ENCODE data around the gene THSD4.

THSD4 gene

GRCh38 chr15:71220828-71221227 lies 105.6 kb downstream of the THSD4 start:
- Histone ChIP-seq H3K4me3 (IDR thresholded peaks at IDR 0.05; ENCODE audit: insufficient read depth, low read depth, low read length) (no peak overlapping the region), H3K27ac (no peak overlapping the region), H3K4me2 (no peak overlapping the region), H3K79me2 (ENCODE audit: insufficient read depth, low read depth) (no peaks in the 10 kb centered on the region), H3K36me3 (ENCODE audit: insufficient read depth) (no peaks in the 10 kb centered on the region), H3K4me1 (ENCODE audit: low read depth, poor library complexity, severe bottlenecking) (no peaks in the 10 kb centered on the region), H2AFZ (ENCODE audit: low read depth) (no peak overlapping the region), H3K27me3 (ENCODE audit: insufficient read depth, low read depth) (no peaks in the 10 kb centered on the region), H4K20me1 (ENCODE audit: insufficient read depth) (no peaks in the 10 kb centered on the region), H3K9ac (no peak overlapping the region)
- TF ChIP-seq CTCF (conservative IDR thresholded peaks at IDR 0.05; ENCODE audit: low read depth, low read length) = no peak

GRCh38 chr15:71221417-71221816 lies 106.1 kb downstream of the THSD4 start:
- no peak overlapping the region for H3K4me2 ChIP-seq
- no peaks in the 10 kb centered on the region for H3K36me3 ChIP-seq (ENCODE audit: insufficient read depth)
- no peaks in the 10 kb centered on the region for H3K79me2 ChIP-seq (ENCODE audit: insufficient read depth, low read depth)
- H3K9ac ChIP-seq = no peak overlapping the region
- no peaks in the 10 kb centered on the region for H3K4me1 ChIP-seq (ENCODE audit: low read depth, poor library complexity, severe bottlenecking)
- no peak overlapping the region for H3K27ac ChIP-seq
- H4K20me1 ChIP-seq (ENCODE audit: insufficient read depth) = no peaks in the 10 kb centered on the region
- H3K27me3 ChIP-seq (ENCODE audit: insufficient read depth, low read depth) = no peaks in the 10 kb centered on the region
- no peak overlapping the region for H2AFZ ChIP-seq (ENCODE audit: low read depth)
- no peak overlapping the region for H3K4me3 ChIP-seq (IDR thresholded peaks at IDR 0.05; ENCODE audit: insufficient read depth, low read depth, low read length)
- no peak for TF ChIP-seq CTCF (conservative IDR thresholded peaks at IDR 0.05; ENCODE audit: low read depth, low read length)

- Histone ChIP-seq H3K36me3 (ENCODE audit: insufficient read depth) (no peaks in the 10 kb centered on the region), H3K79me2 (ENCODE audit: insufficient read depth, low read depth) (no peaks in the 10 kb centered on the region), H3K27me3 (ENCODE audit: insufficient read depth, low read depth) (no peaks in the 10 kb centered on the region), H3K4me2 (no peak overlapping the region), H4K20me1 (ENCODE audit: insufficient read depth) (no peaks in the 10 kb centered on the region), H3K27ac (no peak overlapping the region), H3K4me1 (ENCODE audit: low read depth, poor library complexity, severe bottlenecking) (no peaks in the 10 kb centered on the region), H2AFZ (ENCODE audit: low read depth) (no peak overlapping the region), H3K9ac (no peak overlapping the region), H3K4me3 (IDR thresholded peaks at IDR 0.05; ENCODE audit: insufficient read depth, low read depth, low read length) (no peak overlapping the region)
- no peak for TF ChIP-seq CTCF (conservative IDR thresholded peaks at IDR 0.05; ENCODE audit: low read depth, low read length)
Observed at GRCh38 chr15:71223516-71223915, 108.2 kb downstream of the THSD4 start.

- Histone ChIP-seq H3K4me1 (ENCODE audit: low read depth, poor library complexity, severe bottlenecking) (no peaks in the 10 kb centered on the region), H3K9ac (no peak overlapping the region), H3K4me2 (no peak overlapping the region), H4K20me1 (ENCODE audit: insufficient read depth) (no peaks in the 10 kb centered on the region), H3K36me3 (ENCODE audit: insufficient read depth) (no peaks in the 10 kb centered on the region), H3K27me3 (ENCODE audit: insufficient read depth, low read depth) (no peaks in the 10 kb centered on the region), H3K4me3 (IDR thresholded peaks at IDR 0.05; ENCODE audit: insufficient read depth, low read depth, low read length) (no peak overlapping the region), H3K27ac (no peak overlapping the region), H2AFZ (ENCODE audit: low read depth) (no peak overlapping the region), H3K79me2 (ENCODE audit: insufficient read depth, low read depth) (no peaks in the 10 kb centered on the region)
- TF ChIP-seq CTCF (conservative IDR thresholded peaks at IDR 0.05; ENCODE audit: low read depth, low read length) = no peak
Observed at GRCh38 chr15:71224024-71224423, 108.8 kb downstream of the THSD4 start.

- no peak overlapping the region for H2AFZ ChIP-seq (ENCODE audit: low read depth)
- no peaks in the 10 kb centered on the region for H3K4me1 ChIP-seq (ENCODE audit: low read depth, poor library complexity, severe bottlenecking)
- H3K27me3 ChIP-seq (ENCODE audit: insufficient read depth, low read depth) = no peaks in the 10 kb centered on the region
- no peak overlapping the region for H3K4me2 ChIP-seq
- no peaks in the 10 kb centered on the region for H4K20me1 ChIP-seq (ENCODE audit: insufficient read depth)
- H3K9ac ChIP-seq = no peak overlapping the region
- no peak overlapping the region for H3K4me3 ChIP-seq (IDR thresholded peaks at IDR 0.05; ENCODE audit: insufficient read depth, low read depth, low read length)
- H3K27ac ChIP-seq = no peak overlapping the region
- H3K36me3 ChIP-seq (ENCODE audit: insufficient read depth) = no peaks in the 10 kb centered on the region
- no peaks in the 10 kb centered on the region for H3K79me2 ChIP-seq (ENCODE audit: insufficient read depth, low read depth)
- no peak for TF ChIP-seq CTCF (conservative IDR thresholded peaks at IDR 0.05; ENCODE audit: low read depth, low read length)
Observed at GRCh38 chr15:71225851-71226250, 110.6 kb downstream of the THSD4 start.
